PC-3 (cell line): ENCODE data around the gene SMAD5. TPM values are rescaled to one million over a fixed set of nuclear protein-coding genes. Genes with fewer than 3 reads are reported as not detected.

Source experiments
- ATAC-seq: fragments of 200-7000 bp; cut with Tn5 transposase; 2 replicates; pipeline ENCODE4 v1.9.1; 2020; ENCODE audit warnings: mild to moderate bottlenecking, moderate library complexity
- BruUV-seq: library from RNA; stranded (reverse); fragments of 400-500 nt; replicated peaks from 2 replicates; lab custom pipeline; 2021; lab: Mats Ljungman, UMichigan
- CTCF ChIA-PET: fragments of 300-600 bp; sonication (Branson Sonifier 250); formaldehyde crosslinking; loops from one replicate; lab custom pipeline; 2022; ENCODE audit warnings: antibody characterized with exemption; lab: Charles Lee
- POLR2A ChIA-PET: fragments of 300-600 bp; sonication (Branson Sonifier 250); formaldehyde crosslinking; loops from one replicate; lab custom pipeline; 2022; ENCODE audit warnings: antibody characterized with exemption; ENCODE audit not compliant: unreplicated experiment; lab: Charles Lee
- DNase-seq: peaks from one replicate; pipeline ENCODE4 v3.0.0-alpha.2; 2015
- H2AFZ ChIP-seq: fragments of 300-600 bp; sonication (generic); 2 replicates; pipeline ENCODE4 v1.6.0; 2016; ENCODE audit warnings: antibody characterized with exemption, low read length
- H3F3A ChIP-seq: fragments of 300-600 bp; sonication (generic); one replicate; pipeline ENCODE4 v1.6.0; 2017; ENCODE audit warnings: antibody characterized with exemption, low read length, control low read depth, mild to moderate bottlenecking; ENCODE audit not compliant: unreplicated experiment
- H3K27ac ChIP-seq: fragments of 300-600 bp; sonication (generic); 2 replicates; pipeline ENCODE4 v1.5.1; 2016; ENCODE audit warnings: mild to moderate bottlenecking, low read length
- H3K27me3 ChIP-seq: fragments of 300-600 bp; sonication (generic); 2 replicates; pipeline ENCODE4 v1.6.1; 2016; ENCODE audit warnings: low read length, mixed read lengths
- H3K36me3 ChIP-seq: fragments of 300-600 bp; sonication (generic); 2 replicates; pipeline ENCODE4 v1.6.1; 2016; ENCODE audit warnings: low read depth, mixed run types, low read length, mixed read lengths
- H3K4me1 ChIP-seq: fragments of 300-600 bp; sonication (generic); 2 replicates; pipeline ENCODE4 v1.5.1; 2016; ENCODE audit warnings: low read length; ENCODE audit not compliant: insufficient read depth
- H3K4me2 ChIP-seq: fragments of 300-600 bp; sonication (generic); 2 replicates; pipeline ENCODE4 v1.6.0; 2016; ENCODE audit warnings: low read length
- H3K4me3 ChIP-seq: fragments of 300-600 bp; sonication (generic); 2 replicates; pipeline ENCODE4 v1.5.1; 2016; ENCODE audit warnings: mild to moderate bottlenecking, low read length, mixed read lengths
- H3K79me2 ChIP-seq: fragments of 300-600 bp; sonication (generic); 2 replicates; pipeline ENCODE4 v1.6.1; 2017; ENCODE audit warnings: low read length, mixed read lengths
- H3K9ac ChIP-seq: fragments of 300-600 bp; sonication (generic); 2 replicates; pipeline ENCODE4 v1.6.0; 2016; ENCODE audit warnings: mild to moderate bottlenecking, low read length
- H3K9me2 ChIP-seq: fragments of 300-600 bp; sonication (generic); replicated peaks from 2 replicates; pipeline ENCODE4 v1.6.1; 2016; ENCODE audit warnings: mixed run types, low read length, mixed read lengths
- H3K9me3 ChIP-seq: fragments of 300-600 bp; sonication (generic); 2 replicates; pipeline ENCODE4 v1.6.1; 2016; ENCODE audit warnings: low read length, mixed read lengths
- H4K20me1 ChIP-seq: fragments of 300-600 bp; sonication (generic); 2 replicates; pipeline ENCODE4 v1.6.1; 2016; ENCODE audit warnings: low read length, mixed read lengths
- CTCF ChIP-seq: fragments of 300-600 bp; sonication (generic); conservative IDR thresholded peaks from 2 replicates; pipeline ENCODE4 v1.5.1; 2017; ENCODE audit warnings: antibody characterized with exemption, low read depth, mild to moderate bottlenecking, low read length
- EZH2 ChIP-seq: fragments of 300-600 bp; sonication (generic); IDR thresholded peaks from one replicate; pipeline ENCODE4 v1.6.1; 2017; ENCODE audit warnings: antibody characterized with exemption, mild to moderate bottlenecking, low read length; ENCODE audit not compliant: unreplicated experiment
- EZH2phosphoT487 ChIP-seq: fragments of 300-600 bp; sonication (generic); IDR thresholded peaks from 2 replicates; pipeline ENCODE4 v1.6.1; 2018; ENCODE audit warnings: mild to moderate bottlenecking, antibody characterized with exemption, low read length, borderline replicate concordance
- intact Hi-C: fragments of 100-400 bp; cut with micrococcal nuclease; formaldehyde crosslinking; loops from 2 replicates; pipeline ENCODE4 v1.9.0; 2023
- total RNA-seq: library from RNA; depleted of rRNA; stranded (reverse); fragments of >200 nt; gene quantifications from 2 replicates; pipeline ENCODE4 v1.2.3, GENCODE V29; 2014

Gene SMAD5
- total RNA-seq, 1 experiment from 2014 or later = 28.5 TPM

GRCh38 chr5:136106351-136107031 is 26.2 kb upstream of the SMAD5 start:
- no peak overlapping the region for H2AFZ ChIP-seq
- H3K9me2 ChIP-seq = no peaks in the 10 kb centered on the region
- ChIA-PET POLR2A (no interaction called here), CTCF (no interaction called here)
- H3K4me1 ChIP-seq = no peaks in the 10 kb centered on the region
- TF ChIP-seq EZH2phosphoT487 (no peak), CTCF (no peak), EZH2 (no peak)
- no peak overlapping the region for H3K9ac ChIP-seq
- intact Hi-C loops = no loop called here
- no peaks in the 10 kb centered on the region for H3K36me3 ChIP-seq
- ATAC-seq (no peak), DNase-seq (no peak)
- H3K4me3 ChIP-seq = no peak overlapping the region
- H3K79me2 ChIP-seq = no peaks in the 10 kb centered on the region
- H3K27me3 ChIP-seq = no peaks in the 10 kb centered on the region
- no peaks in the 10 kb centered on the region for H3K9me3 ChIP-seq
- no peaks in the 10 kb centered on the region for H3F3A ChIP-seq
- BruUV-seq = no TSS peak
- no peaks in the 10 kb centered on the region for H4K20me1 ChIP-seq
- no peak overlapping the region for H3K4me2 ChIP-seq
- no peak overlapping the region for H3K27ac ChIP-seq

GRCh38 chr5:136108180-136108611 is 24.4 kb upstream of the SMAD5 start:
- H3K4me2 ChIP-seq = no peak overlapping the region
- no peak for TF ChIP-seq CTCF
- no peak for TF ChIP-seq EZH2
- TF ChIP-seq EZH2phosphoT487 = no peak
- POLR2A ChIA-PET = no interaction called here
- no peaks in the 10 kb centered on the region for H3K36me3 ChIP-seq
- no TSS peak for BruUV-seq
- no peaks in the 10 kb centered on the region for H3K9me3 ChIP-seq
- H3F3A ChIP-seq = no peaks in the 10 kb centered on the region
- CTCF ChIA-PET = no interaction called here
- no peaks in the 10 kb centered on the region for H3K9me2 ChIP-seq
- no peak overlapping the region for H3K4me3 ChIP-seq
- H3K79me2 ChIP-seq = no peaks in the 10 kb centered on the region
- ATAC-seq = no peak
- intact Hi-C loops = no loop called here
- H3K27ac ChIP-seq = no peak overlapping the region
- no peaks in the 10 kb centered on the region for H4K20me1 ChIP-seq
- H3K4me1 ChIP-seq = no peaks in the 10 kb centered on the region
- H3K9ac ChIP-seq = no peak overlapping the region
- no peak overlapping the region for H2AFZ ChIP-seq
- no peak for DNase-seq
- H3K27me3 ChIP-seq = no peaks in the 10 kb centered on the region

- H3K27ac ChIP-seq = no peak overlapping the region
- H3K79me2 ChIP-seq = no peaks in the 10 kb centered on the region
- H3K9ac ChIP-seq = no peak overlapping the region
- ATAC-seq (no peak), DNase-seq (no peak)
- no peaks in the 10 kb centered on the region for H3K9me2 ChIP-seq
- no peaks in the 10 kb centered on the region for H3K27me3 ChIP-seq
- H3K4me3 ChIP-seq = no peak overlapping the region
- ChIA-PET POLR2A (no interaction called here), CTCF (no interaction called here)
- TF ChIP-seq EZH2 (no peak), CTCF (no peak), EZH2phosphoT487 (no peak)
- no TSS peak for BruUV-seq
- H3K4me2 ChIP-seq = no peak overlapping the region
- no peak overlapping the region for H2AFZ ChIP-seq
- no peaks in the 10 kb centered on the region for H3K36me3 ChIP-seq
- intact Hi-C loops = no loop called here
- H3F3A ChIP-seq = no peaks in the 10 kb centered on the region
- no peaks in the 10 kb centered on the region for H4K20me1 ChIP-seq
- H3K4me1 ChIP-seq = no peaks in the 10 kb centered on the region
- H3K9me3 ChIP-seq = no peaks in the 10 kb centered on the region
Observed at GRCh38 chr5:136108766-136109165, 23.9 kb upstream of the SMAD5 start.
